Activated CD4-positive, alpha-beta T cell treated with anti-CD3 and anti-CD28 coated beads, Interleukin-2, amount 10 ng/mL, durations not matched to agents 7 days and 5 days (primary cell): ENCODE measurements around the gene LAMTOR4. TPM values are rescaled to one million over a fixed set of nuclear protein-coding genes. Genes with fewer than 3 reads are reported as not detected.

Experiments
- CTCF ChIA-PET: fragments of 350-600 bp; sonication (Branson Sonifier 250); formaldehyde crosslinking; loops from one replicate; lab custom pipeline; 2021; ENCODE audit warnings: antibody characterized with exemption; lab: Charles Lee
- POLR2A ChIA-PET: fragments of 350-600 bp; sonication (Branson Sonifier 250); formaldehyde crosslinking; loops from one replicate; lab custom pipeline; 2021; ENCODE audit warnings: antibody characterized with exemption; lab: Charles Lee
- DNase-seq: peaks from one replicate; pipeline ENCODE4 v3.0.0-alpha.2; 2020
- H3K27ac Mint-ChIP-seq: one replicate; pipeline ENCODE4 v1.8.0; 2021; ENCODE audit warnings: mild to moderate bottlenecking, moderate library complexity, mixed read lengths
- H3K27me3 Mint-ChIP-seq: one replicate; pipeline ENCODE4 v1.8.0; 2021; ENCODE audit warnings: mixed read lengths
- H3K36me3 Mint-ChIP-seq: one replicate; pipeline ENCODE4 v1.8.0; 2021; ENCODE audit warnings: low read depth, mixed read lengths
- H3K4me1 Mint-ChIP-seq: one replicate; pipeline ENCODE4 v1.8.0; 2021; ENCODE audit warnings: mixed read lengths
- H3K4me3 Mint-ChIP-seq: one replicate; pipeline ENCODE4 v1.8.0; 2021; ENCODE audit warnings: mild to moderate bottlenecking, moderate library complexity, mixed read lengths
- H3K9me3 Mint-ChIP-seq: one replicate; pipeline ENCODE4 v1.8.0; 2021; ENCODE audit warnings: mixed read lengths
- total RNA-seq, 2 experiments: library from RNA; stranded (reverse); gene quantifications; one replicate each; pipeline ENCODE4 v1.2.3, GENCODE V29; 2021

The LAMTOR4 gene
- 100 to 1,000 TPM; 124 to 172 TPM for total RNA-seq

DNA sequence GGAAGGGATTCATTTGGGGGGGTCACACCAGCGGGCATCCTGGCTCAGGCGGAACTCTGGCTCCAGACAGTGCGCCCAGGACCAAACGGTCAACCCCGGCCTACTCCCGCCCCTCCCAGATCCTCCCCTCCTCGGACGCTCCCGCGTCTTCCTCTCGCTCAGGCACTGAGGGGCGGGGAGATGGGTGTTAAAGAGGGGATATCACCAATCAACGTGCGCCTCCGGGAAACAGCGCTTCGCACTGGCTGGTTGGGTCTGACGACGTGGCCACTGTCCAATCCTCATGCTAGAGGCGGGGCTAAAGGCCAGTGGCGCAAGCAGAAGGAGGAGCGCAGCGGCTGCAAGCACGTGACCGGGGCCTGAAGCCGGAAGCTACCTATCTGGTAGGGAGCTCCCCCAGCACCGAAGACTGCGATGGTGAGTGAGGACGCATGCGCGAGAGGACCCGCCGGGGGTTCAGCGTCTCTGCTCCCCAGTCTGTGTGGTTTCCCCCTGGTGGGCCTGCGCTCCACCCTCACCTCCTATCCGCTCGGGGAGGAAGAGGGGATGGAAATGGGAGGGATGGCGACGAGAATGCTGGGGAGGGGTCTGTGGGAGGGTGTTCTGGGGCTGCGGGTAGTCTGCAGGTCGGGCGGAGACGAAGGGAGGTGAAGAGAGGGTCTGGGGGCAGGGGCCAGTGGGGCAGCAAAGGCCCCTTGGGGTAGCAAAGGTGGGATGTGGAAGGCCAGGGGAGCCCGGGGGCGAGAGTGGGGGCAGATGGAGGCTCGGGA lies at the start of gene LAMTOR4:
TSS of gene LAMTOR4 (plus strand) at position 360 of the 770 bp plus-strand sequence. CDS start at position 415, 55 bp downstream.
- peak; percentile 100 for DNase-seq
- CTCF ChIA-PET = interaction anchor here (0.6 to 3.5 kb wide), 8 partner anchors 10 to 280 kb away, joined by 3 to 17 read pairs (median 4); partner anchors contain the start of genes MEPCE and ZCWPW1

GRCh38 chr7:100099452-100099851 lies 49.3 kb upstream of the LAMTOR4 start:
- no peaks in the 10 kb centered on the region for H3K9me3 Mint-ChIP-seq
- H3K4me1 Mint-ChIP-seq = peaks cover 48% of the 10 kb centered on the region
- POLR2A ChIA-PET = interaction anchor here (1.2 to 1.3 kb wide), 2 partner anchors 11 to 27 kb away, joined by 3 to 4 read pairs; partner anchors contain the start of genes COPS6 and MBLAC1

More for the DNA sequence above, at the start of gene LAMTOR4:
- peaks cover 25% of the 10 kb centered on the region for H3K36me3 Mint-ChIP-seq
- H3K27me3 Mint-ChIP-seq = no peaks in the 10 kb centered on the region
- POLR2A ChIA-PET = interaction anchor here (0.9 to 1.0 kb wide), 3 partner anchors 15 to 25 kb away, joined by 3 to 4 read pairs (median 3); no protein-coding TSS in a partner anchor
- H3K27ac Mint-ChIP-seq = peak within 1 kb of the TSS; percentile 88
- peak within 1 kb of the TSS; percentile 97 for H3K4me3 Mint-ChIP-seq
- no peaks in the 10 kb centered on the region for H3K9me3 Mint-ChIP-seq
- H3K4me1 Mint-ChIP-seq = peaks cover 42% of the 10 kb centered on the region

GRCh38 chr7:100100420-100101015 lies 48.2 kb upstream of the LAMTOR4 start:
- DNase-seq = peak; percentile 87
- ChIA-PET POLR2A (interaction anchor here (1.2 to 1.6 kb wide), 3 partner anchors 10 to 26 kb away, joined by 3 to 10 read pairs (median 4); partner anchors contain the start of genes COPS6 and MBLAC1), CTCF (interaction anchor here (0.6 to 3.8 kb wide), 13 partner anchors 11 to 110 kb away, joined by 3 to 26 read pairs (median 3); partner anchors contain the start of genes COPS6, MBLAC1 and ZSCAN21)
- Mint-ChIP-seq H3K4me3 (peak overlapping the region; percentile 91), H3K27me3 (no peaks in the 10 kb centered on the region), H3K9me3 (no peaks in the 10 kb centered on the region), H3K4me1 (peaks cover 48% of the 10 kb centered on the region), H3K27ac (peak overlapping the region; percentile 93), H3K36me3 (peaks cover 53% of the 10 kb centered on the region)

More at GRCh38 chr7:100099452-100099851, 49.3 kb upstream of the LAMTOR4 start:
- Mint-ChIP-seq H3K36me3 (peaks cover 64% of the 10 kb centered on the region), H3K27me3 (no peaks in the 10 kb centered on the region), H3K27ac (peak overlapping the region; percentile 93), H3K4me3 (peak overlapping the region; percentile 91)
- CTCF ChIA-PET = interaction anchor here (0.6 to 0.9 kb wide), 3 partner anchors 9 to 68 kb away, joined by 4 to 7 read pairs (median 5); no protein-coding TSS in a partner anchor
- DNase-seq = no peak

DNA sequence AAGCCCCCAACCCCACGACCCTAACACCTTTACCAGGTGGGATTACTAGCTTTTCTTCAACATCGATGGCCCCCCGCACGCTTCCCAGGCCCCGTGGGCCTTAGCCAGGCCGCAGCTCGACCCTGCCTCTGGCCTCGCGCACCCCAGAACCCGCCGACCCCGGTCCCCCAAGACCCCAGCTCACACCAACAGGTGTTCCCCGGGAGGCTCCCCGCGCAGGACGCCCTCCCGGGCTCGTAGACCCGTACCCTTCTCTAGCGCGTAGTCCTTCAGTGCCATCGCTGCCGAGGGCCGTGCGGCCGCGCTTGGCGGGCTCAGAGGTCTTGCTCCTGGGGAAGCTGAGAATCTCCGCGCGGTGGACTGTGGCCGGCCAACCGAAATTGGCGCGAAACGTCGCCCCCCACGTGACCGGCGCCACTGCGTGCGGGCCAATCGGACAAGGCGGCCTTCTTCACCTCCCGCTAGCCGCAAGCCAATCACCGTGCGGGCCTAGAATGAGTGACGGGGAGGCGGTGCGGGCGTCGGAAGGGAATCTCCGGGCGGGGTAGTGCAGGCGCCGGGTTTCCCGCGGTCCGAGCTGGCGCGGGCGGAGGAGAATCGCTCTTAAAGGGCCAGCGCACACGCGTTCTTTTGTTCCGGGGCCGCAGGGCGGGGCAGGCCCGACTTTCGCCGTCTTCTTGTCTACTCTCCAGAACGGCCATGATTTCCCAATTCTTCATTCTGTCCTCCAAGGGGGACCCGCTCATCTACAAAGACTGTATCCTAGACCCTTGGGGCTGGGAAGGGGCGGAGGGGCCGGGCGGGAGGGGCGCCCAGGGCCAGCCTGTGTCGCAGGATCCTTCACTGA lies 47.5 kb upstream of the LAMTOR4 start, which contains the start of the genes AP4M1 and MCM7:
TSS of gene AP4M1 (plus strand) at position 628 of the 847 bp plus-strand sequence. CDS start at position 700, 72 bp downstream.
TSS of gene MCM7 (minus strand) at position 382 of the 847 bp plus-strand sequence. CDS start at position 279, 103 bp downstream.
- Mint-ChIP-seq H3K4me1 (peaks cover 45% of the 10 kb centered on the region), H3K27ac (peak within 1 kb of the TSS; percentile 93), H3K27me3 (no peaks in the 10 kb centered on the region), H3K4me3 (peak within 1 kb of the TSS; percentile 91), H3K36me3 (peaks cover 46% of the 10 kb centered on the region), H3K9me3 (no peaks in the 10 kb centered on the region)
- DNase-seq = peak; percentile 98
- CTCF ChIA-PET = interaction anchor here (0.6 to 3.8 kb wide), 14 partner anchors 11 to 111 kb away, joined by 3 to 26 read pairs (median 4); partner anchors contain the start of genes COPS6, MBLAC1 and ZSCAN21
- POLR2A ChIA-PET = interaction anchor here (1.6 kb wide), 1 partner anchor 11 kb away, joined by 10 read pairs; no protein-coding TSS in a partner anchor

- Mint-ChIP-seq H3K27ac (peak overlapping the region; percentile 70), H3K27me3 (no peaks in the 10 kb centered on the region), H3K4me1 (peaks cover 36% of the 10 kb centered on the region), H3K36me3 (peaks cover 35% of the 10 kb centered on the region), H3K4me3 (peak overlapping the region; percentile 91), H3K9me3 (no peaks in the 10 kb centered on the region)
- POLR2A ChIA-PET = interaction anchor here (0.6 kb wide), 1 partner anchor 711 kb away, joined by 3 read pairs; no protein-coding TSS in a partner anchor
- CTCF ChIA-PET = interaction anchor here (0.6 to 3.8 kb wide), 8 partner anchors 11 to 173 kb away, joined by 3 to 26 read pairs (median 5); no protein-coding TSS in a partner anchor
- DNase-seq = no peak
These were observed 45.5 kb upstream of the LAMTOR4 start for GRCh38 chr7:100102950-100103840.

DNA sequence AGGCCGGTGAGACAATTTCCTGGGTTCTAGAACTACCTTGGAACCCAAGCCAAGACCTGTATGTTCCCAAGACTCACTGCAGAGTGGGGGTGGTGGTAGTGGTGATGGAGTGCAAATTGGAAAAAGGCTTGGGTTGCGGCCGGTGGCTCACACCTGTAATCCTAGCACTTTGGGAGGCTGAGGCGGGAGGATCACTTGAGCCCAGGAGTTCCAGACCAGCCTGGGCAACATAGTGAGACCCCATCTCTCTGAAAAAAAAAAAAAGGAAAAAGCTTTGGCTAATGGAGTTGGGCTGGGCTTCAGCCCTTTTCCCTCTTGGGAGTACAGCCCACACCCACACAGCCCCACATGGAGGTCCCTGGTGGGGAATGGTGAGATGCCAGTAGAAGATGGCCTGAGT lies 43.2 kb upstream of the LAMTOR4 start:
- H3K27ac Mint-ChIP-seq = no peak overlapping the region
- H3K4me3 Mint-ChIP-seq = no peak overlapping the region
- DNase-seq = no peak
- ChIA-PET CTCF (interaction anchor here (0.6 to 2.6 kb wide), 4 partner anchors 8 to 25 kb away, joined by 3 to 8 read pairs (median 4); no protein-coding TSS in a partner anchor), POLR2A (no interaction called here)
- peaks cover 13% of the 10 kb centered on the region for H3K4me1 Mint-ChIP-seq
- H3K27me3 Mint-ChIP-seq = no peaks in the 10 kb centered on the region
- no peaks in the 10 kb centered on the region for H3K9me3 Mint-ChIP-seq
- peaks cover 27% of the 10 kb centered on the region for H3K36me3 Mint-ChIP-seq

GRCh38 chr7:100106633-100107032 lies 42.1 kb upstream of the LAMTOR4 start:
- ChIA-PET POLR2A (interaction anchor here (0.5 kb wide), 1 partner anchor 568 kb away, joined by 4 read pairs; no protein-coding TSS in a partner anchor), CTCF (interaction anchor here (0.6 kb wide), 1 partner anchor 764 kb away, joined by 3 read pairs; no protein-coding TSS in a partner anchor)
- H3K27ac Mint-ChIP-seq = no peak overlapping the region
- H3K36me3 Mint-ChIP-seq = peaks cover 33% of the 10 kb centered on the region
- peaks cover 12% of the 10 kb centered on the region for H3K4me1 Mint-ChIP-seq
- H3K27me3 Mint-ChIP-seq = no peaks in the 10 kb centered on the region
- H3K4me3 Mint-ChIP-seq = no peak overlapping the region
- no peaks in the 10 kb centered on the region for H3K9me3 Mint-ChIP-seq
- DNase-seq = no peak

- H3K9me3 Mint-ChIP-seq = no peaks in the 10 kb centered on the region
- H3K27me3 Mint-ChIP-seq = no peaks in the 10 kb centered on the region
- no peak overlapping the region for H3K4me3 Mint-ChIP-seq
- peaks cover 12% of the 10 kb centered on the region for H3K4me1 Mint-ChIP-seq
- H3K27ac Mint-ChIP-seq = no peak overlapping the region
- no peak for DNase-seq
- H3K36me3 Mint-ChIP-seq = peaks cover 36% of the 10 kb centered on the region
- CTCF ChIA-PET = interaction anchor here (0.6 to 1.1 kb wide), 2 partner anchors 347 to 765 kb away, joined by 3 to 4 read pairs; no protein-coding TSS in a partner anchor
- POLR2A ChIA-PET = no interaction called here
These were observed 41.5 kb upstream of the LAMTOR4 start for GRCh38 chr7:100107125-100107737.

DNA sequence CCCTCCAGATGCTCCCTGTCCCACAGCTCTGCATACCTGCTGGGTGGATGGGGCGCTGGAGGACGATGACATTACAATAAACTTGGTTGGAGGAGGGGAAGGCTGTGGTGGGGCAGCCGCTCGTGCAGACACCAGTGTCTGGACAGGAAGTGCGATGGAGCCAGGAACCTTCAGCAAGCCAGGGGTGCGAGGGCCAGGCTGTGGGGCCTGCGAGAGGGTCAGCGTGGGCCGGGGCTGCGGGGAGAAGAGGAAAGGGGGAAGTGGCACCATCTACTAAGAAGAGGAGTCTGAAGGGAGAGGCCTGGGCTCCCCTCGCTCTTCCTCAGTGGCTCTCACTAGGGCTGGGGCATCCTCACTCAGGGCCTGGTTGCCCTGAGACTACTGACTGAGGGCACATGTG lies 40.8 kb upstream of the LAMTOR4 start:
- DNase-seq = no peak
- H3K27ac Mint-ChIP-seq = no peak overlapping the region
- no peaks in the 10 kb centered on the region for H3K27me3 Mint-ChIP-seq
- CTCF ChIA-PET = interaction anchor here (1.1 kb wide), 1 partner anchor 346 kb away, joined by 4 read pairs; no protein-coding TSS in a partner anchor
- peaks cover 42% of the 10 kb centered on the region for H3K36me3 Mint-ChIP-seq
- H3K9me3 Mint-ChIP-seq = no peaks in the 10 kb centered on the region
- POLR2A ChIA-PET = no interaction called here
- no peak overlapping the region for H3K4me3 Mint-ChIP-seq
- peaks cover 6% of the 10 kb centered on the region for H3K4me1 Mint-ChIP-seq

- no peak for DNase-seq
- H3K36me3 Mint-ChIP-seq = peaks cover 41% of the 10 kb centered on the region
- no peaks in the 10 kb centered on the region for H3K9me3 Mint-ChIP-seq
- no peak overlapping the region for H3K4me3 Mint-ChIP-seq
- ChIA-PET POLR2A (no interaction called here), CTCF (interaction anchor here (0.6 kb wide), 1 partner anchor 163 kb away, joined by 3 read pairs; no protein-coding TSS in a partner anchor)
- no peak overlapping the region for H3K27ac Mint-ChIP-seq
- no peaks in the 10 kb centered on the region for H3K4me1 Mint-ChIP-seq
- H3K27me3 Mint-ChIP-seq = no peaks in the 10 kb centered on the region
These were observed 39.1 kb upstream of the LAMTOR4 start for GRCh38 chr7:100109521-100110163.
